ENCODE measurements around the gene SPIRE1.
"Not testable (repeated sequence)": the region's sequence is repeated elsewhere in the genome, so short reads cannot be mapped to it uniquely, and the experiment has no call there.

Gene SPIRE1

DNA sequence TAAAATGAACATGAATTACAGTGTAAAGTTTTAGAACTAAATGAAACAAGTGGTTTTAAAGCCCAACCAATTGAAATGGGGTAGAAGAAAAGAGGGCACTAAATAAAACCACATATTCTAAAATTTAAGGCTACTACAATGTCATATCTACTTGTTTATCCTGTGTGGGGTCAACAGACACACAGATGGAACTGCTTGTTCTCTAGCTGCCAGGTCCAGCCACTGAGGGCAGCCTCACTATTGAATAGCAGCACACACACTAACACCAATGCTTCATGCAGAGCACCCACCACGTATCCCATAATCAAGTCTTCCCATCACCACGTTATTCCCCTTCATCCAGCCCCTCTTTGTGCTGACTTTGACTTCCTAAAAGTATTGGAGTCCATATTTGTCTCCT lies 88.1 kb downstream of the SPIRE1 start:
- TF ChIP-seq GATA1 (IDR thresholded peaks at IDR 0.05; ENCODE audit: low read depth, low read length) = no peak
- TF ChIP-seq POLR2A (IDR thresholded peaks at IDR 0.05; ENCODE audit: low read length) = no peak
- no peak for DNase-seq

DNA sequence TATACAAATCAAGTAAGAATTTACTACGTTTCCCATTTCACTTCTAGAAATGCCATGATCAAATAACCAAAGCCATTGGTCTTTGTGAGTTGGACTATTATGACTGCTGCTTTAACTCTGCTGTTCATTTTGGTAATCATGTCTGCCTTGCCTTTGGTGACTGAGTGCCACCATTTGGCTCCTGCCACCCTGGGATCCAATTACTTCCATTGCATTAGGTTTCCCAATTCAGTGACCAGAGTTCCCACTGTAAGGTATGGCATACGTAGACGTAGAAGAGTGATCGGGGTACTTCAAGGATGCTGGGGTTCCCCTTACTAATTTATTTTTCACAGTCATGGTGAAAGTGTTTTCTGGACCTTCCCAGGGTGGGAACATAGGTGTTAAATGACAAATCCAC lies 90.1 kb downstream of the SPIRE1 start:
- DNase-seq = no peak
- no peak for TF ChIP-seq GATA1 (IDR thresholded peaks at IDR 0.05; ENCODE audit: low read depth, low read length)
- no peak for TF ChIP-seq POLR2A (IDR thresholded peaks at IDR 0.05; ENCODE audit: low read length)

DNA sequence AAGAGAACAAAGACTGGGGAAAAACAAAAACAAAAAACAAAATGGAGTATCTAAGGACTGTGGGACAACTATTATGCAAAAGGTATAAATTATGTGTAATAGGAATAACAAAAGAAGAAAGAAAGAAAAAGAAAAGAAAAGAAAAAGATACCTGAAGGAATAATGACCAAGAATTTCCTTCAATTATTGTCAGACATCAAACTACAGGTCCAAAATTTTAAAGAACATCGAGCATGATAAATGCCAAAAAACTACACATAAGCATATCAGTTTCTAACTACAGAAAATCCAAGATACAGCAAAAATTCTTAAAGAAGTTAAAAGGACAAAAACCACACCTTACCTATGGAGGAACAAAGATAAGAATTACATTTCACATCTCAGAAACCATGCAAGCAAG lies 93.0 kb downstream of the SPIRE1 start:
- no peak for DNase-seq
- TF ChIP-seq GATA1 (IDR thresholded peaks at IDR 0.05; ENCODE audit: low read depth, low read length) (no peak), POLR2A (IDR thresholded peaks at IDR 0.05; ENCODE audit: low read length) (no peak)

DNA sequence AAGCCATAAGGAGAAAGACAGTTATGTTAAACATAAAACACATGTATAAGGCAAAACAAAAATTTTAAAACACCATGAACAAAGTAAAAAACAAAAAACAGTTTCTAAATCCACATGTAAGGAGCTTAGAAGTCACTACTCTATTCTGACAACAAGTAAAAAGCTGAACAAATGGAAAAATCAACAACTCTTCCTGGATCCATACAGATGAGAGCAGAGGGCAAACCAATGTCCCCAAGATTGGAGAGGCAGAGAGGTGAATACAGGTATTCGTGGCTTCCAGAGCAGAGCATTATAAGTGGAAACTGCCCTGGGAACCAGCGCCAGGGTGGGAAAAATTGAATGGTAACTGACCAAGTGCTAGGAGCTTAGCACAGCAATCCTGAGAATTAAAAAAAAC lies 93.5 kb downstream of the SPIRE1 start:
- TF ChIP-seq GATA1 (IDR thresholded peaks at IDR 0.05; ENCODE audit: low read depth, low read length) (no peak), POLR2A (IDR thresholded peaks at IDR 0.05; ENCODE audit: low read length) (no peak)
- DNase-seq = no peak

DNA sequence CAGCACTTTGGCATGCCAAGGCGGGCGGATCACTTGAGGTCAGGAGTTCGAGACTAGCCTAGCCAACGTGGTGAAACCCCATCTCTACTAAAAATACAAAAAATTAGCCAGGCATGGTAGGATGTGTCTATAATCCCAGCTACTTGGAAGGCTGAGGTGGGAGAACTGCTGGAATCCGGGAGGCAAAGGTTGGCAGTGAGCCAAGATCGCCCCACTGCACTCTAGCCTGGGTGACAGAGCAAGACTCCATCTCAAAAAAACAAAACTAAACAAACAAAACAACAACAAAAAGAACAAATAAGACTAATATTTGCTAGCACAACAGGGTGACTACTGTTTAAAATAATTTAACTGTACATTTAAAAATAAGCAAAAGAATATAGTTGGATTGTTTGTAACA lies 97.3 kb downstream of the SPIRE1 start:
- DNase-seq = not testable (repeated sequence)

DNA sequence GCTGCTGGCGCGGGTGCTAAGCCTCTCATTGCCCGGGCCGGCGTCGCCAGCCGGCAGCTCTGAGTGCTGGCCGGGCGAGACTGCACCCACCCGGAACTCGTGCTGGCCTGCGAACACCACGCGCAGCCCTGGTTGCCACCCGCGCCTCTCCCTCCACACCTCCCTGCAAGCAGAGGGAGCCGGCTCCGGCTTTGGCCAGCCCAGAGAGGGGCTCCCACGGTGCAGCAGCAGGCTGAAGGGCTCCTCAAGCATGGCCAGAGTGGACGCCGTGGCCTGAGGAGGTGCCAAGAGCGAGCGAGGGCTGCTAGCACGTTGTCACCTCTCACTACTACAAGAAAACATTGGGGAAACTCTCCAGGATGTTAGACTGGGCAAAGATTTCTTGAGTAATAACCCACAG lies 98.6 kb downstream of the SPIRE1 start:
- TF ChIP-seq POLR2A (IDR thresholded peaks at IDR 0.05; ENCODE audit: low read length) (no peak), GATA1 (IDR thresholded peaks at IDR 0.05; ENCODE audit: low read depth, low read length) (no peak)
- no peak for DNase-seq

DNA sequence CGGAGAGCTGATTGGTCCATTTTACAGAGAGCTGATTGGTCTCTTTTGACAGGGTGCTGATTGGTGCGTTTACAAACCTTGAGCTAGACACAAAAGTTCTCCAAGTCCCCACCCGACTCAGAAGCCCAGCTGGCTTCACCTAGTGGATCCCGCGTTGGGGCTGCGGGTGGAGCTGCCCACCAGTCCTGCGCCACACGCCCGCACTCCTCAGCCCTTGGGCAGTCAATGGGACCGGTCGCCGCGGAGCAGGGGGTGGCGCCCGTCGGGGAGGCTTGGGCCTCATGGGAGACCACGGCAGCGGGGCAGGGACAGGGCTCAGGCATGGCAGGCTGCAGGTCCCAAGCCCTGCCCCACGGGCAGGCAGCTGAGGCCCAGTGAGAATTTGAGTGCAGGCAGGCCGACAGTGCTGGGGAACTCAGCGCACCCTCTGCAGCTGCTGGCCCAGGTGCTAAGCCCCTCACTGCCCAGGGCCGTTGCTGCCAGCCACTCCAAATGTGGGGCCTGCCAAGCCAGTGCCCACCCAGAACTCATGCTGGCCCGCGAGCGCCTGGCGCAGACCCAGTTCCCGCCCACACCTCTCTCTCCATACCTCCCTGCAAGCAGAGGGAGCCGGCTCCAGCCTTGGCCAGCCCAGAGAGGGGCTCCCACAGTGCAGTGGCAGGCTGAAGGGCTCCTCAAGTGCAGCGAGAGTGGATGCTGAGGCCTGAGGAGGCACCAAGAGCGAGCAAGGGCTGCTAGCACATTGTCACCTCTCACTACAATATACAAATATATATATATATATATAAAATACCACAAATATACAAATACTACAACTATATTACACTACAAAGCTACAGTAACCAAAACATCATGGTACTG lies 100.7 kb downstream of the SPIRE1 start:
- TF ChIP-seq POLR2A (IDR thresholded peaks at IDR 0.05; ENCODE audit: low read length) (no peak), GATA1 (IDR thresholded peaks at IDR 0.05; ENCODE audit: low read depth, low read length) (no peak)
- no peak for DNase-seq

DNA sequence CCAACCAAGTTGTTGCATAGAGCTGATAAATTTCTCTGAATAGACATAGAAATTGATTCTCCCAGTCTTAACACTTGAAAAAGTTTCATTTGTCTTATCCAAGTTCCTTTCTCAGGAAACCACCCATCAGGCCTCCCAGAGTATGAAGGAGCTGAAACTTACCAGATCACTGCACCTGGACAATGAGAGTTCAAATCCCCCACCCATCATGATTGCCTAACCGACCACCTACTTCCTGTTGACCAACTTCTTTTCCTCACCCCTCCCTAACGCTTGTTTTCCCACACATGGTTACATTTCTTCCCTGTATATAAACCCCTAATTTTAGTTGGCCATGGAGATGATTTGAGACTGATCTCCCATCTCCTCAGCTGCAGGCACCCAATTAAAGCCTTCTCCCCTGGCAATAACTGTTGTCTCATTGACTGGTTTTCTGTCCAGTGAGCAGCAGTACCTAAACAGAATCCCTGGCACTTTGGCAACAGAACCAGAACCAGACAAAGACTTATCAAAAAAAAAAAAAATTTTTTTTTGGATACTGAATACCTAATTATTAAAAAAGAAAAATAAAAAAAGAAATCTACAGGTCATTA lies 103.0 kb downstream of the SPIRE1 start:
- no peak for DNase-seq
- TF ChIP-seq GATA1 (IDR thresholded peaks at IDR 0.05; ENCODE audit: low read depth, low read length) (no peak), POLR2A (IDR thresholded peaks at IDR 0.05; ENCODE audit: low read length) (no peak)

DNA sequence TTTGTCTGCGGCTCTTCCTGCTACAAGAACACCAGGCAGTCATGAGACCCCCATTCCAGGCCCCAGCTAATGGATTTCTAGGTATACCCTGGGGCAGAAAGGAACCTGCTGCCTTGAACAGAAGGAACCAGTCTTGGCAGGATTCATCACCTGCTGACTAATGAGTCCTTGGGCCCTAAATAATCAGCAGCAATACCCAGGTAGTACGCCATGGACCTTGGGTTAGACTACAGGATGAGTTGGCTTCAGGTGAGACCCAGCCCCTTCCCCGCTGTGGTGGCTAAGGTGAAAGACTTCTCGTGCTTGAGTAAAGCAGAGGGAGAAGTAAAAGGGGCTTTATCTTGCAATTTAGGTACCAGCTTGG lies 105.0 kb downstream of the SPIRE1 start:
- DNase-seq = no peak
- no peak for TF ChIP-seq POLR2A (IDR thresholded peaks at IDR 0.05; ENCODE audit: low read length)
- no peak for TF ChIP-seq GATA1 (IDR thresholded peaks at IDR 0.05; ENCODE audit: low read depth, low read length)

DNA sequence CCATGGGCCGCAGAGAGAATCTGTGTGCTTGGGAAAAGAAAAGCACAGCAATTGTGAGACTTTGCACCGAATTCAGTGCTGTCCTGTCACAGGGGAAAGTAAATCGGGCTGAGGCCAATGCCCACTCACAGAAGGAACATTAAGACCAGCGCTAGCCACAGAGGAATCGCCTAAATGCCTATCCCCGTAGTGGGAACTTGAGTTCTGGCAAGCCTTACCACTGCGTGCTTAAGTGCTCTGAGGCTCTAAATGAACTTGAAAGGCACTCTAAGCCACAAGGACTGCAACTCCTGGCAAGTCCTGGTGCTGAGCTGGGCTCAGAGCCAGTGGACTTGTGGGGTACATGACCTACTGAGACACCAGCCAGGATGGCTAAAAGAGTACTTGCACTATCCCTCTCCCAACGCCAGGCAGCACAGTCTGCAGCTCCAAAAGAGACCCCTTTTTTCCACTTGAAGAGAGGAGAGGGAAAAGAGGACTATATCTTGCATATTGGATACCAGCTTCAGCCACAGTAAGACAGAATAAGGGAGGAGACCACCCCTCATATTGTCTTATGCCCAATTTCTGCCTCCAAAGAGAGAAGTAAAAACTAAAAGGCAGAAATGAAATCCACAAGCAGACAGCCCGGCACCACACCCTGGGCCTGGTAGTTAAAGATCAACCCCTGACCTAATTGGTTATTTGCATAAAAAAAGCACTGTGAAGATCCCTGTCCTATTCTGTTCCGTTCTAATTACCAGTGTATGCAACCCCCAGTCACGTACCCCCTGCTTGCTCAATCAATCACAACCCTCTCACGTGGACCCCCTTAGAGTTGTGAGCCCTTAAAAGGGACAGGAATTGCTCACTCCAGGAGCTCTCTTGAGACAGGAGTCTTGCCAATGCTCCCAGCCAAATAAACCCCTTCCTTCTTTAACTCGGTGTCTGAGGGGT lies 105.7 kb downstream of the SPIRE1 start:
- not testable (repeated sequence) for DNase-seq

DNA sequence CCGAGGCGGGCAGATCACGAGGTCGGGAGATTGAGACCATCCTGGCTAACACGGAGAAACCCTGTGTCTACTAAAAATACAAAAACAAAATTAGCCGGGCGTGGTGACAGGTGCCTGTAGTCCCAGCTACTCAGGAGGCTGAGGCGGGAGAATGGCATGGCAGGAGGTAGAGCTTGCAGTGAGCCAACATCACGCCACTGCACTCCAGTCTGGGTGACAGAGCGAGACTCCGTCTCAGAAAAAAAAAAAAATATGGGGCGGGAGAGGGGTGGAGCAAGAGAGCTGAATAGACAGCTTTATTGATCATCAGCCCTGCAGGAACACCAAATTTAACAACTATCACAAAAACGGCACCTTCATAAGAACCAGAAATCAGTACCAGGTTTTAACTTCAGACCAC lies 106.4 kb downstream of the SPIRE1 start:
- not testable (repeated sequence) for DNase-seq

DNA sequence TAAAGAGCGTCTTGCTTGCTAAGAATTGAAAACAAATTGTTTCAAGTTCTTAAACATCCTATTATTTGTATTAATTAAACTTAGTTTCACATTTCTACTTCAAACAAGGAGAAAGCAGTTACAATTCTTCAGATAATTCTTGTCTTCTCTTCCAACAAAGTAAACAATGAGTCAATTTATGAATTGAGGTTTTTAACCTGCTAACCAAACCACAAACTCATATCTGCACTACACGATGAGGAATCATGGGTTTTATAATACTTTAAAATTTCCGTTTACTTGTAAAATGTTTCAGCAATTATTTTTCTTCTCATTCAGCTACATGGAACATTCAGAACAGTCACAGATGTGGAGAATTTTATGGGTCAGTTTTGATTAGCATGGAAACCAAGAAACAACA lies 114.2 kb downstream of the SPIRE1 start:
- no peak for DNase-seq
- TF ChIP-seq POLR2A (IDR thresholded peaks at IDR 0.05; ENCODE audit: low read length) (no peak), GATA1 (IDR thresholded peaks at IDR 0.05; ENCODE audit: low read depth, low read length) (no peak)

DNA sequence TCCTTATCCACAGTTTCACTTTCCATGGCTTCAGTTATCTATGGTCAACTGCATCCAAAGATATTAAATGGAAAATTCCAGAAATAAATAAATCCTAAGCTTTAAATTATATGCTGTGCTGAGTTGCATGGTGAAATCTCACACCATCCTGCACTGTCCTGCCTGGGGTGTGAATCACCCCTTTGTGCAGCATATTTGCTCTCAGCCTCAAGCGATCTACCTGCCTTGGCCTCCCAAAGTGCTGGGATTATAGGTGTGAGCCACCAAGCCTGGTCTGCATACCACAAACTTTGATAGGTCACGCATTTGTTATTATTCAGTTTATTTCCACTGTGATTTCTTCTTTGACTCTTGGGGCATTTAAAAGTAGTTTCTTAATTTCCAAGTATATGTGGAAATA lies 117.2 kb downstream of the SPIRE1 start:
- TF ChIP-seq GATA1 (IDR thresholded peaks at IDR 0.05; ENCODE audit: low read depth, low read length) = no peak
- TF ChIP-seq POLR2A (IDR thresholded peaks at IDR 0.05; ENCODE audit: low read length) = no peak

DNA sequence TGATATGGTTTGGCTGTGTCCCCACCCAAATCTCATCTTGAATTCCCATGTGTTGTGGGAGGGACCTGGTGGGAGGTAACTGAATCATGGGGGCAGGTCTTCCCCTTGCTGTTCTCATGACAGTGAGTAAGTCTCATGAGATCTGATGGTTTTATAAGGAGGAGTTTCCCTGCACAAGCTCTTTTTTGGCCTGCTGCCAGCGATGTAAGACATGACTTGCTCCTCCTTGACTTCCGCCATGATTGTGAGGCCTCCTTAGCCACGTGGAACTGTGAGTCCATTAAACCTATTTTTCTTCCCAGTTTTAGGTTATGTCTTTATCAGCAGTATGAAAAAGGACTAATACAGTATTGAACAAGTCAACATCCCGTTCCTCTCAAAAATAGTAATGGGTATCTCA lies 118.7 kb downstream of the SPIRE1 start:
- DNase-seq = peak; percentile 71 to 84

More for the DNA sequence above, 117.2 kb downstream of the SPIRE1 start:
- no peak for DNase-seq

DNA sequence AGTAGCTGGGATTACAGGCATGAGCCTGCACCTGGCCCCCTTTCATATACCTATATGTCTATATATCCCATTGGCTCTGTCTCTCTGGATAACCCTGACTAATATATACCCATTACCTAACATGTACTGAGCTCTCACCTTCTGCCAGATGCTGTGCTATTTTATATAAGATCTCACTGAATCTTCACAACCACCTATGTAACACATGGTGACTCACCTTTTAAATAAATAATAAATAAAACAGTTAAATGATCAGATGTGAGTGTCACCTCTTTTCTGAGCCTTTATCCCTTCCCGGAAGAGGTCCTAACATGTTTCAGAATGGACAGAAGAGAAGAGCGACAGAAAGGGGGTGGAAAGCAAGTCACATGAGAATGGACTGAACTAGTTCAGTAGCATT lies 123.1 kb downstream of the SPIRE1 start:
- DNase-seq = no peak
- TF ChIP-seq POLR2A (IDR thresholded peaks at IDR 0.05; ENCODE audit: low read length) (no peak), GATA1 (IDR thresholded peaks at IDR 0.05; ENCODE audit: low read depth, low read length) (no peak)

All from erythroblast (primary cell).